Measurements from ENCODE around the gene ABCB8. TPM values are rescaled to one million over a fixed set of nuclear protein-coding genes. Genes with fewer than 3 reads are reported as not detected.
"Not testable (repeated sequence)": the region's sequence is repeated elsewhere in the genome, so short reads cannot be mapped to it uniquely, and the experiment has no call there.

ABCB8 gene
- total RNA-seq, 1 donor from 2014 or later, result 57.1 TPM

DNA sequence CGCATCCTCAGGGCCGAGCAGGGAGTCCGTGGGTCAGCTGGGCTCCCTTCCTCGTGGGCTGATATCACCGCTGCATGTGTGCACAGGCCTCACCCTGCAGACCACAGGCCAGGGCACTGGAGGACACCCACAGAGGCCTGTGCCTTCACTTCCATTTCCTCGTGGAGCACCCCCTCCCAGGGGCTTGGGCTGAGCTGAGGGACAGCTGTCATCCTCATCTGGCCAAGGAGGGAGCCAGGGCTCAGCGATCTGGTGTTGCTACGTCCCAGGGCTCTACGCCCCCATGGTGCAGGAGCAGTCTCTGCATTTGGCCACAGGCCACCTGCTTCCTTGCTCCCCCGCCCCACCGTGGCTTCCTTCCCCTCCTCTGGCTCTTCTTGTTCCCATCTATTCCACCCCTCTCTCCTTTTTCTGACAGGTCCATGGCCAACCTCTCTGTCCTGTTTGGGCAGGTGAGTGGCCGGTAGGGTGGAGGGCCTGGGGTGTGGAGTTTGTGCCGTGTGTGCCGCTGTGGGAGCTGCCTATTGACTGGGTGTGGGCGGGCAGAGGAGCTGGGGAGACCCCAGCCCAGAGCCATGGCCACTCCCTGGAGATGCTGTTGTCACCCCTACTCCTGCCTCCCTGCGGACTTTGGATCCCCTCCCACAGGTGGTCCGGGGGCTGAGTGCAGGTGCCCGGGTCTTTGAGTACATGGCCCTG is 11.7 kb downstream of the ABCB8 start:
- Mint-ChIP-seq H3K9me3 (ENCODE audit: unreplicated experiment) (peaks cover 3% of the 10 kb centered on the region), H3K4me3 (ENCODE audit: unreplicated experiment) (peak overlapping the region; percentile 42), H3K27ac (ENCODE audit: unreplicated experiment) (peak overlapping the region; percentile 79), H3K27me3 (ENCODE audit: unreplicated experiment) (peaks cover 7% of the 10 kb centered on the region), H3K4me1 (ENCODE audit: low read depth, unreplicated experiment) (peaks cover 21% of the 10 kb centered on the region), H3K36me3 (ENCODE audit: unreplicated experiment) (no peaks in the 10 kb centered on the region)
- TF ChIP-seq, protein P1, sequence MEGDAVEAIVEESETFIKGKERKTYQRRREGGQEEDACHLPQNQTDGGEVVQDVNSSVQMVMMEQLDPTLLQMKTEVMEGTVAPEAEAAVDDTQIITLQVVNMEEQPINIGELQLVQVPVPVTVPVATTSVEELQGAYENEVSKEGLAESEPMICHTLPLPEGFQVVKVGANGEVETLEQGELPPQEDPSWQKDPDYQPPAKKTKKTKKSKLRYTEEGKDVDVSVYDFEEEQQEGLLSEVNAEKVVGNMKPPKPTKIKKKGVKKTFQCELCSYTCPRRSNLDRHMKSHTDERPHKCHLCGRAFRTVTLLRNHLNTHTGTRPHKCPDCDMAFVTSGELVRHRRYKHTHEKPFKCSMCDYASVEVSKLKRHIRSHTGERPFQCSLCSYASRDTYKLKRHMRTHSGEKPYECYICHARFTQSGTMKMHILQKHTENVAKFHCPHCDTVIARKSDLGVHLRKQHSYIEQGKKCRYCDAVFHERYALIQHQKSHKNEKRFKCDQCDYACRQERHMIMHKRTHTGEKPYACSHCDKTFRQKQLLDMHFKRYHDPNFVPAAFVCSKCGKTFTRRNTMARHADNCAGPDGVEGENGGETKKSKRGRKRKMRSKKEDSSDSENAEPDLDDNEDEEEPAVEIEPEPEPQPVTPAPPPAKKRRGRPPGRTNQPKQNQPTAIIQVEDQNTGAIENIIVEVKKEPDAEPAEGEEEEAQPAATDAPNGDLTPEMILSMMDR (IDR thresholded peaks at IDR 0.05; ENCODE audit: partially characterized antibody, unreplicated experiment), result no peak
- no peak for DNase-seq

DNA sequence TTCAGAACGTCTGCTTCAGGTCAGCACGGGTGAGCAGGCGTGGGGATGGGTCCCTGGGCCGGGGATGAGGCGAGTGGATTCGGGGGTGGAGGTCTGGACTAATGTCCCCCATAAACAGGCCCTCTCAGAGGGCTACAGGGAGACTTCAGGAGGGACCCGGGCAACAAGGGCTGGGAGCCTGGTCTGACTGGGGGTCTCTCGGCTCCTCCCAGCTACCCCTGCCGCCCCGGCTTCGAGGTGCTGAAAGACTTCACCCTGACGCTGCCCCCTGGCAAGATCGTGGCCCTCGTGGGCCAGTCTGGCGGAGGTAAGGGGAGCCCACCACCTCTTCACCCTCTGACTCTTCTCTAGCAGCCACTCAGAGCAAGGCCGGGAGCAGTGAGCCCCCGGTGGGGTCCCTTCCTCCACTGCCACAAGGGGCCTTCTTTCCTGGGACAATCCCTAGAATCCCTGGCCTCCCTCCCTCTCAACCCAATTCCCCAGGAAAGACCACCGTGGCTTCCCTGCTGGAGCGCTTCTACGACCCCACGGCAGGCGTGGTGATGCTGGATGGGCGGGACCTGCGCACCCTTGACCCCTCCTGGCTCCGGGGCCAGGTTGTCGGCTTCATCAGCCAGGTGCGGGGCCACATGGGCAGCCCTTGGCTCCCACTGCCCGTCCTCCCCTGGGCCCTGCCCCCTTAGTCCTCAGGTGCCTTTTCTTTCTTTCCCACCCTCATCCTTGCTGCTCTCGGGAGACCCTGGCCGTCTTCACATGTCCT is 12.5 kb downstream of the ABCB8 start:
- no peaks in the 10 kb centered on the region for H3K36me3 Mint-ChIP-seq (ENCODE audit: unreplicated experiment)
- H3K27ac Mint-ChIP-seq (ENCODE audit: unreplicated experiment), result peak overlapping the region; percentile 46
- peaks cover 20% of the 10 kb centered on the region for H3K4me1 Mint-ChIP-seq (ENCODE audit: low read depth, unreplicated experiment)

DNA sequence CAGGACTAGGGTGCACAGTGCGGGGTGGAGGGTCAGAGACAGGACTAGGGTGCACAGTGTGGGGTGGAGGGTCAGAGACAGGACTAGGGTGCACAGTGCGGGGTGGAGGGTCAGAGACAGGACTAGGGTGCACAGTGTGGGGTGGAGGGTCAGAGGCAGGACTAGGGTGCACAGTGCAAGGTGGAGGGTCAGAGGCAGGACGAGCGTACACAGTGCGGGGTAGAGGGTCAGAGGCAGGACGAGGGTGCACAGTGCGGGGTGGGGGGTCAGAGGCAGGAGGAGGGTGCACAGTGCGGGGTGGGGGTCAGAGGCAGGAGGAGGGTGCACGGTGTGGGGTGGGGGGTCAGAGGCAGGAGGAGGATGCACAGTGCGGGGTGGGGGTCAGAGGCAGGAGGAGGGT is 15.2 kb downstream of the ABCB8 start:
- H3K4me3 Mint-ChIP-seq (ENCODE audit: unreplicated experiment); H3K27ac Mint-ChIP-seq (ENCODE audit: unreplicated experiment); DNase-seq; H3K36me3 Mint-ChIP-seq (ENCODE audit: unreplicated experiment); H3K9me3 Mint-ChIP-seq (ENCODE audit: unreplicated experiment): not testable (repeated sequence)
- H3K27me3 Mint-ChIP-seq (ENCODE audit: unreplicated experiment), result peaks cover 11% of the 10 kb centered on the region
- H3K4me1 Mint-ChIP-seq (ENCODE audit: low read depth, unreplicated experiment), result peaks cover 28% of the 10 kb centered on the region

More for the DNA sequence above, 12.5 kb downstream of the ABCB8 start:
- no peak for DNase-seq
- peaks cover 9% of the 10 kb centered on the region for H3K27me3 Mint-ChIP-seq (ENCODE audit: unreplicated experiment)
- H3K4me3 Mint-ChIP-seq (ENCODE audit: unreplicated experiment), result no peak overlapping the region
- H3K9me3 Mint-ChIP-seq (ENCODE audit: unreplicated experiment), result peaks cover 4% of the 10 kb centered on the region
- TF ChIP-seq, protein P1 (IDR thresholded peaks at IDR 0.05; ENCODE audit: partially characterized antibody, unreplicated experiment), result no peak

DNA sequence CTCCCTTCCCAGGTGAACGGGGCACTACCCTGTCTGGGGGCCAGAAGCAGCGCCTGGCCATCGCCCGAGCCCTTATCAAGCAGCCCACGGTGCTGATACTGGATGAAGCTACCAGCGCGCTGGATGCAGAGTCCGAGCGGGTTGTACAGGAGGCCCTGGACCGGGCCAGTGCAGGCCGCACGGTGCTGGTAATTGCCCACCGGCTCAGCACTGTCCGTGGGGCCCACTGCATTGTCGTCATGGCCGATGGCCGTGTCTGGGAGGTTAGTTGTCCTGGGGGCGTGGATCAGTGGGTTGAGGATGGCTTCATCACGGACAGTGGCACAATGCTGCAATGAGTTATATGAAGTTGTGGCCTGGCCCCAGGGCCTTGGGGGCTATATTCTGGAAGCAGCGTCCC is 15.7 kb downstream of the ABCB8 start:
- Mint-ChIP-seq H3K4me3 (ENCODE audit: unreplicated experiment) (no peak overlapping the region), H3K36me3 (ENCODE audit: unreplicated experiment) (no peaks in the 10 kb centered on the region), H3K27ac (ENCODE audit: unreplicated experiment) (no peak overlapping the region)

DNA sequence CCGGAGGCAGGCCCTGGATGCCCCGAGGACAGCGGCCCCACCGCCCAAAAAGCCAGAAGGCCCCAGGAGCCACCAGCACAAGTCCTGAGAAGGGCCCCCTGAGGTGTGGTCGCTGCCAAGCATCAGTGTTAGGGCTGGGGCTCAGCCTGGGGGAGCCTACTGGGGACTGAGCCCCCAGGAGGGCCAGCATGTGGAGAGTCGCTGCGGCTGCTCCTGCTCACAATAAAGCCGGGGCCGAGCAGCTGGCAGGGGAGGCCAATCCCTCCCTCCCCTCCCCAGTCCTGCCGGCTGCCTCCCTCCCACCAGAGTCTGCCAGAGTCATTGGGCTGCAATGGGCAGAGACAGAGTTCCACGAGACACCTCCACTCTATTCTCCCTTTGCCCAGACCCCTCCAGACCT is 17.0 kb downstream of the ABCB8 start:
- Mint-ChIP-seq H3K4me1 (ENCODE audit: low read depth, unreplicated experiment) (peaks cover 17% of the 10 kb centered on the region), H3K4me3 (ENCODE audit: unreplicated experiment) (no peak overlapping the region), H3K36me3 (ENCODE audit: unreplicated experiment) (no peaks in the 10 kb centered on the region), H3K27me3 (ENCODE audit: unreplicated experiment) (peaks cover 11% of the 10 kb centered on the region), H3K9me3 (ENCODE audit: unreplicated experiment) (peaks cover 6% of the 10 kb centered on the region), H3K27ac (ENCODE audit: unreplicated experiment) (no peak overlapping the region)
- no peak for DNase-seq
- TF ChIP-seq, protein P1 (IDR thresholded peaks at IDR 0.05; ENCODE audit: partially characterized antibody, unreplicated experiment), result no peak

More for the DNA sequence above, 15.7 kb downstream of the ABCB8 start:
- Mint-ChIP-seq H3K4me1 (ENCODE audit: low read depth, unreplicated experiment) (peaks cover 29% of the 10 kb centered on the region), H3K9me3 (ENCODE audit: unreplicated experiment) (peaks cover 4% of the 10 kb centered on the region), H3K27me3 (ENCODE audit: unreplicated experiment) (peaks cover 11% of the 10 kb centered on the region)
- TF ChIP-seq, protein P1 (IDR thresholded peaks at IDR 0.05; ENCODE audit: partially characterized antibody, unreplicated experiment), result no peak
- no peak for DNase-seq

Data from glutamatergic neuron (in vitro differentiated cells).